OCI-LY3 (cell line): ENCODE measurements around the gene PNMA6F.

ENCODE experiments used
- H2AFZ ChIP-seq: fragments of 200-600, 300-600 bp; shearing (Covaris generic); 2 replicates; pipeline ENCODE4 v1.6.0; 2014; ENCODE audit warnings: antibody characterized with exemption, low read depth, low read length
- H3K27ac ChIP-seq: fragments of 200-600, 300-600 bp; sonication (generic); 2 replicates; pipeline ENCODE4 v1.5.1; 2014; ENCODE audit warnings: mild to moderate bottlenecking, low read length, moderate library complexity, mixed read lengths
- H3K27me3 ChIP-seq: fragments of 200-600, 300-600 bp; sonication (generic); 2 replicates; pipeline ENCODE4 v1.6.1; 2014; ENCODE audit warnings: low read depth, low read length, mixed read lengths
- H3K36me3 ChIP-seq: fragments of 200-600, 300-600 bp; sonication (generic); replicated peaks from 2 replicates; pipeline ENCODE3; 2014; ENCODE audit warnings: low read depth, low read length, mixed read lengths
- H3K4me1 ChIP-seq: fragments of 300-600, 200-600 bp; sonication (generic); 2 replicates; pipeline ENCODE4 v1.6.1; 2014; ENCODE audit warnings: low read length, mixed read lengths
- H3K4me2 ChIP-seq: fragments of 200-600, 300-600 bp; sonication (generic); 2 replicates; pipeline ENCODE4 v1.6.1; 2014; ENCODE audit warnings: low read length, mixed read lengths
- H3K4me3 ChIP-seq: fragments of 300-600, 200-600 bp; sonication (generic); 2 replicates; pipeline ENCODE4 v1.5.1; 2014; ENCODE audit warnings: antibody characterized with exemption, mild to moderate bottlenecking, low read length, moderate library complexity
- H3K79me2 ChIP-seq: fragments of 300-600, 200-600 bp; shearing (Covaris generic); 2 replicates; pipeline ENCODE4 v1.6.1; 2014; ENCODE audit warnings: mild to moderate bottlenecking, low read length, mixed read lengths
- H3K9ac ChIP-seq: fragments of 300-600, 200-600 bp; shearing (Covaris generic); 2 replicates; pipeline ENCODE4 v1.6.0; 2014; ENCODE audit warnings: mild to moderate bottlenecking, low read length, moderate library complexity
- H3K9me3 ChIP-seq: fragments of 200-600, 300-600 bp; shearing (Covaris generic); 2 replicates; pipeline ENCODE4 v1.6.1; 2014; ENCODE audit warnings: low read length, mixed read lengths; ENCODE audit not compliant: insufficient read depth
- H4K20me1 ChIP-seq: fragments of 200-600, 300-600 bp; sonication (generic); 2 replicates; pipeline ENCODE4 v1.6.1; 2016; ENCODE audit warnings: low read length, mixed read lengths; ENCODE audit not compliant: insufficient read depth
- EZH2phosphoT487 ChIP-seq: fragments of 200-600 bp; shearing (Covaris generic); IDR thresholded peaks from 2 replicates; pipeline ENCODE4 v1.6.1; 2018; ENCODE audit warnings: antibody characterized with exemption, mixed run types, low read depth
- TF ChIP-seq, protein P1 (sequence below): fragments of 200-600, 300-600 bp; sonication (generic); IDR thresholded peaks from 2 replicates; pipeline ENCODE4 v1.5.1; 2014; ENCODE audit warnings: antibody characterized with exemption, low read length, low read depth

The PNMA6F gene

DNA sequence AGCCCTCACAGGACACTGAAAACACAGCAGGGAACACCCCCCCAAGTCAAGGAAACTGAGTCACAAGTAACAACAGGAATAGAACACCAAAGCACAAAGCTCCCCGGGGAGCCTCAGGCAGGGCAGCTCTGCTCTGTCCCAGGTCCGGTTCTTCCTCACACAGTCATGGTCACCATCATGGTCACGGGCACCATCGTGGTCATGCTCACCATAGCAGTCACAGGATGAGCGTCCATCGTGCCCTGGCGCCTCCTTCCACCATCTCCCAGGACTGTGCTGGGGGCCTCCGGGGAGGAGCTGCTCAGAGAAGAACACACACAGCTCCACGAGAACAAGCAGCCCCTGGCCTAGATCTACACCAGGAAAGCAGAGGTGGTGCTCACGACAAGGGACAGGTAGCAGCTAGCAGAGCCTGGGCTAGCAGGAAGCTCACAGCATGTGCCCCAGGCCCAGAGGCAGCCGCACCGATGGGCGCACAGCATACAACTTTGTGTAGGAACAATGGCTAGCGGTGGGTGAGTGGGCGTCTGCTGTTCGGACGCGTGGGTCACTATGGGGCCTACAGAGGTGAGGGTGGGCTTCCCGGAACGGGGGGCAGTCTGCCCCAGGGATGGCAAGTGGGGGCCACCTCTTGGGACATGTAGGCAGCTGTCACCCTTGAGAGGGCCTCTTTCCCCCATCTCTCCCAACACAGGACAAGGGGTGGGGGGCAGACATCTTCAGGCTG lies 3.4 kb downstream of the PNMA6F start:
- Histone ChIP-seq H3K79me2 (no peaks in the 10 kb centered on the region), H3K36me3 (no peaks in the 10 kb centered on the region), H3K4me3 (no peak overlapping the region), H2AFZ (no peak overlapping the region), H3K27me3 (no peaks in the 10 kb centered on the region), H3K9ac (no peak overlapping the region), H3K4me2 (no peak overlapping the region), H3K27ac (no peak overlapping the region), H3K9me3 (no peaks in the 10 kb centered on the region), H4K20me1 (no peaks in the 10 kb centered on the region), H3K4me1 (no peaks in the 10 kb centered on the region)
- no peak for TF ChIP-seq EZH2phosphoT487
- TF ChIP-seq, protein P1, sequence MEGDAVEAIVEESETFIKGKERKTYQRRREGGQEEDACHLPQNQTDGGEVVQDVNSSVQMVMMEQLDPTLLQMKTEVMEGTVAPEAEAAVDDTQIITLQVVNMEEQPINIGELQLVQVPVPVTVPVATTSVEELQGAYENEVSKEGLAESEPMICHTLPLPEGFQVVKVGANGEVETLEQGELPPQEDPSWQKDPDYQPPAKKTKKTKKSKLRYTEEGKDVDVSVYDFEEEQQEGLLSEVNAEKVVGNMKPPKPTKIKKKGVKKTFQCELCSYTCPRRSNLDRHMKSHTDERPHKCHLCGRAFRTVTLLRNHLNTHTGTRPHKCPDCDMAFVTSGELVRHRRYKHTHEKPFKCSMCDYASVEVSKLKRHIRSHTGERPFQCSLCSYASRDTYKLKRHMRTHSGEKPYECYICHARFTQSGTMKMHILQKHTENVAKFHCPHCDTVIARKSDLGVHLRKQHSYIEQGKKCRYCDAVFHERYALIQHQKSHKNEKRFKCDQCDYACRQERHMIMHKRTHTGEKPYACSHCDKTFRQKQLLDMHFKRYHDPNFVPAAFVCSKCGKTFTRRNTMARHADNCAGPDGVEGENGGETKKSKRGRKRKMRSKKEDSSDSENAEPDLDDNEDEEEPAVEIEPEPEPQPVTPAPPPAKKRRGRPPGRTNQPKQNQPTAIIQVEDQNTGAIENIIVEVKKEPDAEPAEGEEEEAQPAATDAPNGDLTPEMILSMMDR: no peak

DNA sequence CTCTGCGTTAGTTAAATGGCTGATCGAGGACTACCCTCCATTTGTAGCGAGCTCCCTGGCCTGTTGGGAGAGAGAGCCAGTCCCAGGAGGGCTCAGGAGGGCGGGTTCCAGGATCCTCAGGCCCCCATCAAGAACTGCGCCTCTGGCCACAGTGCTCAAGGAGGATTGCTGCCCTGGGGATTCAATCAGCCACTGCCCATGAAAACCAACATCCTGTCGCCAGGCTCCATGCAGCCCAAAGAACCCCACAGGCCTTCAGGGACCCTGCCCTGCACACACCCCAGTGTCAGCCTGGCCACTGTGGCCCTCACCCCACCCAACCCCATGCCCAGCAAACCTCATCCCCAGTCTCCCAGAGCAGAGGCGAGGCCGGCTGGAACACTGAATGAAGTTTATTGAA lies 4.3 kb downstream of the PNMA6F start:
- H2AFZ ChIP-seq: no peak overlapping the region
- H3K27ac ChIP-seq: no peak overlapping the region
- H4K20me1 ChIP-seq: no peaks in the 10 kb centered on the region
- H3K4me3 ChIP-seq: no peak overlapping the region
- H3K4me1 ChIP-seq: no peaks in the 10 kb centered on the region
- no peaks in the 10 kb centered on the region for H3K27me3 ChIP-seq
- TF ChIP-seq EZH2phosphoT487: no peak
- TF ChIP-seq, protein P1: no peak
- no peaks in the 10 kb centered on the region for H3K79me2 ChIP-seq
- H3K36me3 ChIP-seq: no peaks in the 10 kb centered on the region
- no peaks in the 10 kb centered on the region for H3K9me3 ChIP-seq
- no peak overlapping the region for H3K4me2 ChIP-seq
- H3K9ac ChIP-seq: no peak overlapping the region

DNA sequence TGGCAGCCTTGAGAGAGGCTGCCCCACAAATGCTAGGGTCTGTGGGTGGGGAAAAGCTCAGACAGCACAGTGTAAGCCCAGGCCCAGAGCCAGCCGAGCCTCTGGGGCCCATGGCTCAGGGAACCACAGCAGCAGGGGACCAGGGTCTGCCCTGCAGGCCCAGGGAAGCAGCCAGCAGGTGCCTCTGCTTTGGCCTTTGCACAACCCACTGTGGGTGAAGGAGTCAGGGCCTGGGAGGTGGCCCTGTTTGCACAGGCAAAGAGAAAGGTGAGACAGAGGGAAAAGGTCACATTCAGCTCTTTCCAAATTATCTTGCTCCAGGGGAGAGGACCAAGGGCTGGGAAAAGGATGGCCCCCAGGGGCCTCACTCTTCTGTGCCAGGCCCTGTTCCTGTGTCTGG lies 8.7 kb downstream of the PNMA6F start:
- no peaks in the 10 kb centered on the region for H3K9me3 ChIP-seq
- no peaks in the 10 kb centered on the region for H4K20me1 ChIP-seq
- H3K27me3 ChIP-seq: no peaks in the 10 kb centered on the region; the same call in 1 of the 2 replicates
- H3K4me1 ChIP-seq: no peaks in the 10 kb centered on the region
- no peak overlapping the region for H3K4me2 ChIP-seq
- H3K36me3 ChIP-seq: no peaks in the 10 kb centered on the region
- TF ChIP-seq, protein P1: no peak
- TF ChIP-seq EZH2phosphoT487: no peak
- H3K9ac ChIP-seq: no peak overlapping the region
- H2AFZ ChIP-seq: no peak overlapping the region
- no peak overlapping the region for H3K27ac ChIP-seq
- H3K79me2 ChIP-seq: no peaks in the 10 kb centered on the region
- H3K4me3 ChIP-seq: no peak overlapping the region

DNA sequence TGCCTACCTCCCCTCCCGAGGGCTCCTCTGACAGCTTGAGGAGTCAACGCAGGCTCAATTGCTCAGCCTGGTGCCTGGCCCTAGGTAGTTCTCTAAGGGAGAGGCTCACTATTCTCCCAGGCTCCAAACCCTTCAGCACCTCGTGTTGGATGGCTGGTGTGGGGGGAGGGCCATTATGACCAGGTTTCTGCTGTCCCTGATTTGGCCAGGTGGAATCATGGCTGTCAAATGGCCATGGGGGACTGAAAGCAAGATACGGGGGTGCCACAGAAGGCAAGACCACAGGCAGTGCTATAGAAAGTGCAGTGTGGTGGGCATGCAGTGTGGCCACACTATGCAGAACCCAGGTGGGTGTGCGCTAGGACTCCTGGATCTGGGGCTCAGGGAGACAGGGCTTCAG lies 9.5 kb downstream of the PNMA6F start:
- Histone ChIP-seq H3K4me2 (no peak overlapping the region), H2AFZ (no peak overlapping the region), H3K79me2 (no peaks in the 10 kb centered on the region), H3K4me1 (no peaks in the 10 kb centered on the region), H3K36me3 (no peaks in the 10 kb centered on the region), H4K20me1 (no peaks in the 10 kb centered on the region), H3K27ac (no peak overlapping the region), H3K9ac (no peak overlapping the region), H3K4me3 (no peak overlapping the region), H3K9me3 (no peaks in the 10 kb centered on the region), H3K27me3 (no peaks in the 10 kb centered on the region; the same call in 1 of the 2 replicates)
- TF ChIP-seq EZH2phosphoT487: no peak
- TF ChIP-seq, protein P1: no peak
